HL-60 (cell line): ENCODE measurements around the gene ORM2.
"Not testable (repeated sequence)": the region's sequence is repeated elsewhere in the genome, so short reads cannot be mapped to it uniquely, and the experiment has no call there.

ENCODE experiments used
- TF ChIP-seq, protein P1 (sequence below): IDR thresholded peaks from one replicate; pipeline ENCODE4 v1.5.1; 2011; ENCODE audit warnings: low read length, control low read depth, inconsistent platforms; ENCODE audit not compliant: insufficient read depth
- TF ChIP-seq, protein P2 (sequence below): IDR thresholded peaks from 2 replicates; pipeline ENCODE4 v1.6.1; 2012; ENCODE audit warnings: low read depth; ENCODE audit not compliant: insufficient replicate concordance

DNA sequence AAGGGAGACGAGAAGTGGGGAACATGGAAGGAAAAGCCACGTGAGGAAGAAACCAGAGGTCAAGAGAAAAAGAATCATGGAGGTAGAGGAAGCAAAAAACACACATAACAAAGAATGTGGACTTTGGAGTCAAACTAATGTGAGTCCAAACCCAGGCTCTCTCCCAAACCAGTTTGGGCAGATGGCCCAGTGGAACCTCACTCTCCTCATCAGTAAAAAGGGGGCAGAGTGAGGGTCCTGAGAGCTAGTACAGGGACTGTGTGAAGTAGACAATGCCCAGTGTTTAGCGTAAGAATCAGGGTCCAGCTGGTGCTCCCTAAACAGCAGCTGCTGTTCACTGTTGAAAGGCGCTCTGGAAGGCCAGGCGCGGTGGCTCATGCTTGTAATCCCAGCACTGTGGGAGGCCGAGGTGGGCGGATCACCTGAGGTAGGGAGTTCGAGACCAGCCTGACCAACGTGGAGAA, 1.3 kb upstream of the ORM2 start:
- TF ChIP-seq, protein P1, sequence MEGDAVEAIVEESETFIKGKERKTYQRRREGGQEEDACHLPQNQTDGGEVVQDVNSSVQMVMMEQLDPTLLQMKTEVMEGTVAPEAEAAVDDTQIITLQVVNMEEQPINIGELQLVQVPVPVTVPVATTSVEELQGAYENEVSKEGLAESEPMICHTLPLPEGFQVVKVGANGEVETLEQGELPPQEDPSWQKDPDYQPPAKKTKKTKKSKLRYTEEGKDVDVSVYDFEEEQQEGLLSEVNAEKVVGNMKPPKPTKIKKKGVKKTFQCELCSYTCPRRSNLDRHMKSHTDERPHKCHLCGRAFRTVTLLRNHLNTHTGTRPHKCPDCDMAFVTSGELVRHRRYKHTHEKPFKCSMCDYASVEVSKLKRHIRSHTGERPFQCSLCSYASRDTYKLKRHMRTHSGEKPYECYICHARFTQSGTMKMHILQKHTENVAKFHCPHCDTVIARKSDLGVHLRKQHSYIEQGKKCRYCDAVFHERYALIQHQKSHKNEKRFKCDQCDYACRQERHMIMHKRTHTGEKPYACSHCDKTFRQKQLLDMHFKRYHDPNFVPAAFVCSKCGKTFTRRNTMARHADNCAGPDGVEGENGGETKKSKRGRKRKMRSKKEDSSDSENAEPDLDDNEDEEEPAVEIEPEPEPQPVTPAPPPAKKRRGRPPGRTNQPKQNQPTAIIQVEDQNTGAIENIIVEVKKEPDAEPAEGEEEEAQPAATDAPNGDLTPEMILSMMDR = not testable (repeated sequence)
- TF ChIP-seq, protein P2, sequence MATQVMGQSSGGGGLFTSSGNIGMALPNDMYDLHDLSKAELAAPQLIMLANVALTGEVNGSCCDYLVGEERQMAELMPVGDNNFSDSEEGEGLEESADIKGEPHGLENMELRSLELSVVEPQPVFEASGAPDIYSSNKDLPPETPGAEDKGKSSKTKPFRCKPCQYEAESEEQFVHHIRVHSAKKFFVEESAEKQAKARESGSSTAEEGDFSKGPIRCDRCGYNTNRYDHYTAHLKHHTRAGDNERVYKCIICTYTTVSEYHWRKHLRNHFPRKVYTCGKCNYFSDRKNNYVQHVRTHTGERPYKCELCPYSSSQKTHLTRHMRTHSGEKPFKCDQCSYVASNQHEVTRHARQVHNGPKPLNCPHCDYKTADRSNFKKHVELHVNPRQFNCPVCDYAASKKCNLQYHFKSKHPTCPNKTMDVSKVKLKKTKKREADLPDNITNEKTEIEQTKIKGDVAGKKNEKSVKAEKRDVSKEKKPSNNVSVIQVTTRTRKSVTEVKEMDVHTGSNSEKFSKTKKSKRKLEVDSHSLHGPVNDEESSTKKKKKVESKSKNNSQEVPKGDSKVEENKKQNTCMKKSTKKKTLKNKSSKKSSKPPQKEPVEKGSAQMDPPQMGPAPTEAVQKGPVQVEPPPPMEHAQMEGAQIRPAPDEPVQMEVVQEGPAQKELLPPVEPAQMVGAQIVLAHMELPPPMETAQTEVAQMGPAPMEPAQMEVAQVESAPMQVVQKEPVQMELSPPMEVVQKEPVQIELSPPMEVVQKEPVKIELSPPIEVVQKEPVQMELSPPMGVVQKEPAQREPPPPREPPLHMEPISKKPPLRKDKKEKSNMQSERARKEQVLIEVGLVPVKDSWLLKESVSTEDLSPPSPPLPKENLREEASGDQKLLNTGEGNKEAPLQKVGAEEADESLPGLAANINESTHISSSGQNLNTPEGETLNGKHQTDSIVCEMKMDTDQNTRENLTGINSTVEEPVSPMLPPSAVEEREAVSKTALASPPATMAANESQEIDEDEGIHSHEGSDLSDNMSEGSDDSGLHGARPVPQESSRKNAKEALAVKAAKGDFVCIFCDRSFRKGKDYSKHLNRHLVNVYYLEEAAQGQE = not testable (repeated sequence)
